ENCODE data around the gene SH3GL2. TPM values are rescaled to one million over a fixed set of nuclear protein-coding genes. Genes with fewer than 3 reads are reported as not detected.
"Not testable (repeated sequence)": the region's sequence is repeated elsewhere in the genome, so short reads cannot be mapped to it uniquely, and the experiment has no call there.

SH3GL2 gene
- polyA plus RNA-seq, 3 donors, result not detected

GRCh38 chr9:17764306-17764705 lies 185.4 kb downstream of the SH3GL2 start:
- intact Hi-C loops (cut with micrococcal nuclease), result no loop called here
- H3K27ac ChIP-seq (ENCODE audit: low read depth in 1 of 2, low read length in 2 of 2), result no peak overlapping the region
- no peaks in the 10 kb centered on the region for H3K79me2 ChIP-seq (ENCODE audit: insufficient read depth, low read length)
- DNase-seq, result no peak
- H3K4me2 ChIP-seq (replicated peaks; ENCODE audit: extremely low read depth, low read length, poor library complexity, severe bottlenecking), result no peak overlapping the region
- no peaks in the 10 kb centered on the region for H3K36me3 Mint-ChIP-seq
- H3K4me1 Mint-ChIP-seq, result no peaks in the 10 kb centered on the region
- H3K4me3 Mint-ChIP-seq, result no peak overlapping the region
- H3K9me3 Mint-ChIP-seq, result peaks cover 0 to 3% (median 0%) of the 10 kb centered on the region in 7 donors
- no peaks in the 10 kb centered on the region for H4K20me1 ChIP-seq (ENCODE audit: insufficient read depth, low read length)
- WGBS (ENCODE audit: insufficient coverage), result 80% methylated on average over 1 of the region's 3 CpGs
- H3K9ac ChIP-seq (ENCODE audit: insufficient read depth, low read length, poor library complexity, severe bottlenecking), result no peak overlapping the region
- H2AFZ ChIP-seq (ENCODE audit: insufficient read depth, low read depth, low read length, poor library complexity, severe bottlenecking), result no peak overlapping the region
- H3K27me3 ChIP-seq (ENCODE audit: control insufficient read depth in 2 of 2, insufficient read depth in 2 of 2, low read length in 2 of 2), result no peaks in the 10 kb centered on the region
- H3K4me1 ChIP-seq (ENCODE audit: control insufficient read depth in 1 of 2, insufficient read depth in 2 of 2, low read length in 2 of 2), result no peaks in the 10 kb centered on the region
- no peak for TF ChIP-seq CTCF (IDR thresholded peaks at IDR 0.05)
- H3K4me3 ChIP-seq (replicated peaks in 1 of 3; ENCODE audit: low read depth in 2 of 3, low read length in 3 of 3), result no peak overlapping the region
- H3K36me3 ChIP-seq (replicated peaks in 1 of 2; ENCODE audit: control insufficient read depth in 1 of 2, insufficient read depth in 2 of 2, low read length in 2 of 2), result no peaks in the 10 kb centered on the region
- no peak overlapping the region for H3K27ac Mint-ChIP-seq
- H3K27me3 Mint-ChIP-seq (ENCODE audit: low read depth in 3 of 3), result peaks cover 0 to 3% (median 0%) of the 10 kb centered on the region in 3 donors
- H3K9me3 ChIP-seq (replicated peaks in 1 of 2; ENCODE audit: control insufficient read depth in 1 of 2, insufficient read depth in 1 of 2, low read length in 2 of 2), result no peaks in the 10 kb centered on the region

GRCh38 chr9:17765131-17765530 lies 186.3 kb downstream of the SH3GL2 start:
- H3K27me3 Mint-ChIP-seq (ENCODE audit: low read depth in 3 of 3); H3K4me3 ChIP-seq (replicated peaks in 1 of 3; ENCODE audit: low read depth in 2 of 3, low read length in 3 of 3); H3K36me3 Mint-ChIP-seq; H3K4me1 Mint-ChIP-seq; intact Hi-C loops (cut with micrococcal nuclease); H3K9ac ChIP-seq (ENCODE audit: insufficient read depth, low read length, poor library complexity, severe bottlenecking); H2AFZ ChIP-seq (ENCODE audit: insufficient read depth, low read depth, low read length, poor library complexity, severe bottlenecking); H3K9me3 Mint-ChIP-seq; H3K36me3 ChIP-seq (replicated peaks in 1 of 2; ENCODE audit: control insufficient read depth in 1 of 2, insufficient read depth in 2 of 2, low read length in 2 of 2); H4K20me1 ChIP-seq (ENCODE audit: insufficient read depth, low read length); H3K27ac Mint-ChIP-seq; H3K4me1 ChIP-seq (ENCODE audit: control insufficient read depth in 1 of 2, insufficient read depth in 2 of 2, low read length in 2 of 2); H3K79me2 ChIP-seq (ENCODE audit: insufficient read depth, low read length); DNase-seq; H3K4me3 Mint-ChIP-seq; H3K27me3 ChIP-seq (ENCODE audit: control insufficient read depth in 2 of 2, insufficient read depth in 2 of 2, low read length in 2 of 2); H3K27ac ChIP-seq (ENCODE audit: low read depth in 1 of 2, low read length in 2 of 2); H3K4me2 ChIP-seq (replicated peaks; ENCODE audit: extremely low read depth, low read length, poor library complexity, severe bottlenecking); H3K9me3 ChIP-seq (replicated peaks in 1 of 2; ENCODE audit: control insufficient read depth in 1 of 2, insufficient read depth in 1 of 2, low read length in 2 of 2): not testable (repeated sequence)
- WGBS (ENCODE audit: insufficient coverage), result 80% methylated on average over 2 of the region's 4 CpGs
